ENCODE data around the gene NEURL1B. TPM values are rescaled to one million over a fixed set of nuclear protein-coding genes. Genes with fewer than 3 reads are reported as not detected.

NEURL1B gene
- total RNA-seq, 1 donor from 2014 or later, result 11.7 TPM

- DNase-seq (ENCODE audit: low spot score in 2 of 2, unreplicated experiment in 2 of 2), result no peak
- H3K27me3 Mint-ChIP-seq (ENCODE audit: low read depth), result peaks cover 31% of the 10 kb centered on the region
- no peaks in the 10 kb centered on the region for H3K9me3 Mint-ChIP-seq
- peaks cover 25% of the 10 kb centered on the region for H3K4me1 Mint-ChIP-seq
- no peak overlapping the region for H3K4me3 Mint-ChIP-seq
- no peaks in the 10 kb centered on the region for H3K36me3 Mint-ChIP-seq
- no peak overlapping the region for H3K27ac Mint-ChIP-seq
- no peak for TF ChIP-seq CTCF (IDR thresholded peaks at IDR 0.05; ENCODE audit: unreplicated experiment)
Measured at GRCh38 chr5:172703952-172704351, 62.9 kb downstream of the NEURL1B start.

- DNase-seq (ENCODE audit: low spot score in 2 of 2, unreplicated experiment in 2 of 2), result no peak
- Mint-ChIP-seq H3K27me3 (ENCODE audit: low read depth) (peaks cover 32% of the 10 kb centered on the region), H3K36me3 (no peaks in the 10 kb centered on the region), H3K9me3 (no peaks in the 10 kb centered on the region), H3K4me1 (peaks cover 16% of the 10 kb centered on the region), H3K4me3 (no peak overlapping the region), H3K27ac (no peak overlapping the region)
- TF ChIP-seq CTCF (IDR thresholded peaks at IDR 0.05; ENCODE audit: unreplicated experiment), result no peak
Measured at GRCh38 chr5:172705576-172706084, 64.6 kb downstream of the NEURL1B start.

GRCh38 chr5:172706796-172707195 is 65.7 kb downstream of the NEURL1B start:
- DNase-seq (ENCODE audit: low spot score in 2 of 2, unreplicated experiment in 2 of 2), result no peak
- no peak overlapping the region for H3K4me3 Mint-ChIP-seq
- peaks cover 7% of the 10 kb centered on the region for H3K4me1 Mint-ChIP-seq
- no peaks in the 10 kb centered on the region for H3K9me3 Mint-ChIP-seq
- no peaks in the 10 kb centered on the region for H3K36me3 Mint-ChIP-seq
- H3K27ac Mint-ChIP-seq, result no peak overlapping the region
- peaks cover 33% of the 10 kb centered on the region for H3K27me3 Mint-ChIP-seq (ENCODE audit: low read depth)
- TF ChIP-seq CTCF (IDR thresholded peaks at IDR 0.05; ENCODE audit: unreplicated experiment), result no peak

GRCh38 chr5:172707285-172708182 is 66.5 kb downstream of the NEURL1B start:
- H3K36me3 Mint-ChIP-seq, result no peaks in the 10 kb centered on the region
- no peaks in the 10 kb centered on the region for H3K9me3 Mint-ChIP-seq
- peaks cover 7% of the 10 kb centered on the region for H3K4me1 Mint-ChIP-seq
- no peak for TF ChIP-seq CTCF (IDR thresholded peaks at IDR 0.05; ENCODE audit: unreplicated experiment)
- DNase-seq (ENCODE audit: low spot score in 2 of 2, unreplicated experiment in 2 of 2), result no peak
- no peak overlapping the region for H3K27ac Mint-ChIP-seq
- H3K27me3 Mint-ChIP-seq (ENCODE audit: low read depth), result peaks cover 30% of the 10 kb centered on the region
- H3K4me3 Mint-ChIP-seq, result no peak overlapping the region

- TF ChIP-seq CTCF (IDR thresholded peaks at IDR 0.05; ENCODE audit: unreplicated experiment), result no peak
- H3K27ac Mint-ChIP-seq, result no peak overlapping the region
- H3K4me3 Mint-ChIP-seq, result no peak overlapping the region
- no peaks in the 10 kb centered on the region for H3K36me3 Mint-ChIP-seq
- H3K9me3 Mint-ChIP-seq, result no peaks in the 10 kb centered on the region
- peaks cover 7% of the 10 kb centered on the region for H3K4me1 Mint-ChIP-seq
- DNase-seq (ENCODE audit: low spot score in 2 of 2, unreplicated experiment in 2 of 2), result no peak
- H3K27me3 Mint-ChIP-seq (ENCODE audit: low read depth), result peaks cover 26% of the 10 kb centered on the region
Measured at GRCh38 chr5:172708183-172708505, 67.1 kb downstream of the NEURL1B start.
